ENCODE measurements around the gene CA9.

DNA sequence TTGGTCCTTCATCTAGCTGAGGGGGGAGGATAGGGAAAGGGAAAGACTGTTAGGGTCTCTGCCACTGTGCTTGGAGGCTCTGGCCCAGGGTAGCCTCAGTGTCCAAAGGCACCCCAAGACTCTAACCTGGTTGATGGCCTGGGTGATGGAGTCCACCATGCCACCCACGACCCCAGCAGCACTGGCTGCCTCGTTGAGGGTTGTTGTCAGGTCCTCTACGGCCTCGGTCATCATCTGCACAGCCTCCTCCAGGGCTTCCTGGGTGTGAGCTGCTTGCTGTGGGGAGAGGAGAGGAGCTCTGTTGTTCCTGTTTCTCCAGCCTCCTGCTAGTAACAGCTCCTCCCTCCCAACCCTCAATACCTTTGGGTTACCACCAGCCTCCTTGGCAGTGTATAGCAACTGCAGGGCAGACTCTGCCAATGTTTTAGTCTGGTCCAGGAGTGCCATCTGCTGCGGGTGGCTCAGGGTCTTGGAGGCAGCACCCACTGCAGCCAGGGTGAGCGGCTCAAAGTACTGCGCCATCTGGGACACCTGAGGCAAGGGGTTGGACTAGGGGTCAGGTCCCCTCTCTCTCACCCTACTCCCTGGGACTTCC, 32.2 kb downstream of the CA9 start:
- TF ChIP-seq, protein P1, sequence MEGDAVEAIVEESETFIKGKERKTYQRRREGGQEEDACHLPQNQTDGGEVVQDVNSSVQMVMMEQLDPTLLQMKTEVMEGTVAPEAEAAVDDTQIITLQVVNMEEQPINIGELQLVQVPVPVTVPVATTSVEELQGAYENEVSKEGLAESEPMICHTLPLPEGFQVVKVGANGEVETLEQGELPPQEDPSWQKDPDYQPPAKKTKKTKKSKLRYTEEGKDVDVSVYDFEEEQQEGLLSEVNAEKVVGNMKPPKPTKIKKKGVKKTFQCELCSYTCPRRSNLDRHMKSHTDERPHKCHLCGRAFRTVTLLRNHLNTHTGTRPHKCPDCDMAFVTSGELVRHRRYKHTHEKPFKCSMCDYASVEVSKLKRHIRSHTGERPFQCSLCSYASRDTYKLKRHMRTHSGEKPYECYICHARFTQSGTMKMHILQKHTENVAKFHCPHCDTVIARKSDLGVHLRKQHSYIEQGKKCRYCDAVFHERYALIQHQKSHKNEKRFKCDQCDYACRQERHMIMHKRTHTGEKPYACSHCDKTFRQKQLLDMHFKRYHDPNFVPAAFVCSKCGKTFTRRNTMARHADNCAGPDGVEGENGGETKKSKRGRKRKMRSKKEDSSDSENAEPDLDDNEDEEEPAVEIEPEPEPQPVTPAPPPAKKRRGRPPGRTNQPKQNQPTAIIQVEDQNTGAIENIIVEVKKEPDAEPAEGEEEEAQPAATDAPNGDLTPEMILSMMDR (IDR thresholded peaks at IDR 0.05): no peak
- no peak for TF ChIP-seq POLR2A (IDR thresholded peaks at IDR 0.05)

All from uterus (tissue), 2 donors.